Thyroid gland (tissue), 4 donors: ENCODE measurements around the gene RNU6-7. TPM values are rescaled to one million over a fixed set of nuclear protein-coding genes. Genes with fewer than 3 reads are reported as not detected.
A peak's percentile ranks its signal among the peaks of the same experiment; 100 is the strongest.

Experiments
- DNase-seq, 2 donors: peaks; one replicate each; pipeline ENCODE4 v3.0.0-alpha.2; 2019
- H3K27ac ChIP-seq, 3 donors: fragments of 200-600 bp; sonication (generic); 1 replicate in 2 of 3; 2 replicates in 1 of 3; pipeline ENCODE4 v1.5.1; 2016 to 2019; ENCODE audit warnings: mild to moderate bottlenecking in 1 of 3, moderate library complexity in 1 of 3
- H3K27me3 ChIP-seq: fragments of 200-600 bp; sonication (generic); one replicate; pipeline ENCODE4 v1.5.1; 2019
- H3K36me3 ChIP-seq, 2 donors: fragments of 200-600 bp; sonication (generic); one replicate each; pipeline ENCODE4 v1.5.1; 2016 to 2019
- H3K4me1 ChIP-seq, 2 donors: fragments of 200-600 bp; sonication (generic); one replicate each; pipeline ENCODE4 v1.5.1; 2017 to 2019
- H3K4me3 ChIP-seq, 3 donors: fragments of 200-600 bp; sonication (generic); replicated peaks in 1 of 3; 1 replicate in 2 of 3; 2 replicates in 1 of 3; pipeline ENCODE4 v1.5.1; 2016; ENCODE audit warnings: mild to moderate bottlenecking in 1 of 3
- H3K9me3 ChIP-seq: fragments of 200-600 bp; sonication (generic); one replicate; pipeline ENCODE4 v1.5.1; 2017
- CTCF ChIP-seq, 6 experiments: fragments of 200-600 bp in 3 of 6; fragments of 450-650 bp in 3 of 6; sonication (generic) in 3 of 6; IDR thresholded peaks; one replicate each; pipeline ENCODE4 v1.5.1; 2016 to 2019; ENCODE audit warnings: antibody characterized with exemption in 6 of 6, mild to moderate bottlenecking in 2 of 6, inconsistent platforms in 1 of 6, moderate library complexity in 1 of 6
- POLR2A ChIP-seq, 2 donors: fragments of 450-650 bp; IDR thresholded peaks; one replicate each; pipeline ENCODE4 v1.6.1; 2017; ENCODE audit warnings: antibody characterized with exemption in 2 of 2, mild to moderate bottlenecking in 2 of 2, moderate library complexity in 1 of 2
- WGBS, 2 donors: methylation state at CpG; one replicate each; pipeline ENCODE4 v1.1.5; 2017; 5-methylcytosine and 5-hydroxymethylcytosine counted together
- intact Hi-C: fragments of 100-400 bp; cut with DNase I; formaldehyde crosslinking; loops from one replicate; pipeline ENCODE4 v1.15.1; 2023
- total RNA-seq, 4 donors: library from RNA; depleted of rRNA; stranded (reverse); fragments of >200 nt; gene quantifications; one replicate each; pipeline ENCODE4 v1.2.3, GENCODE V29; 2016

RNU6-7 gene
- total RNA-seq, 4 donors from 2014 or later: not detected

GRCh38 chr14:32200368-32201192 is 1.3 kb upstream of the RNU6-7 start:
- TF ChIP-seq CTCF (IDR thresholded peaks at IDR 0.05) (peak in 2 of 6 experiments; percentile 28 to 38), POLR2A (IDR thresholded peaks at IDR 0.05) (no peak)
- no peak for DNase-seq
- Histone ChIP-seq H3K27me3 (no peaks in the 10 kb centered on the region), H3K9me3 (no peaks in the 10 kb centered on the region), H3K27ac (peak overlapping the region in 2 of 3 donors; percentile 90 to 92), H3K4me3 (peak overlapping the region in 2 of 3 donors; percentile 36 to 59), H3K36me3 (no peaks in the 10 kb centered on the region), H3K4me1 (peaks cover 0 to 12% of the 10 kb centered on the region in 2 donors)
- intact Hi-C loops: loop anchor here (5.0 to 10.0 kb wide), 2 partner anchors 54 to 123 kb away; partner anchors contain the start of gene ARHGAP5
- WGBS, 2 donors: 12 to 13% methylated on average over 14 of the region's 14 CpGs

- peak overlapping the region; percentile 36 to 75 (median 59) for H3K4me3 ChIP-seq
- peaks cover 0 to 12% of the 10 kb centered on the region in 2 donors for H3K4me1 ChIP-seq
- no peaks in the 10 kb centered on the region for H3K9me3 ChIP-seq
- DNase-seq: peak; percentile 97
- WGBS, 2 donors: 0 to 1% methylated on average over 12 to 27 of the region's 46 CpGs
- TF ChIP-seq POLR2A (IDR thresholded peaks at IDR 0.05): peak in 1 of 2 donors; percentile 79
- TF ChIP-seq CTCF (IDR thresholded peaks at IDR 0.05): no peak
- H3K27me3 ChIP-seq: no peaks in the 10 kb centered on the region
- peak overlapping the region; percentile 87 to 92 (median 90) for H3K27ac ChIP-seq
- no peaks in the 10 kb centered on the region for H3K36me3 ChIP-seq
- intact Hi-C loops: loop anchor here (5.0 to 10.0 kb wide), 2 partner anchors 53 to 124 kb away; partner anchors contain the start of gene ARHGAP5
Measured at GRCh38 chr14:32201193-32201815, 541 bp upstream of the RNU6-7 start.

- no peaks in the 10 kb centered on the region for H3K36me3 ChIP-seq
- 6 to 10% methylated on average over 8 of the region's 8 CpGs for WGBS, 2 donors
- H3K4me1 ChIP-seq: peaks cover 0 to 12% of the 10 kb centered on the region in 2 donors
- no peaks in the 10 kb centered on the region for H3K27me3 ChIP-seq
- H3K9me3 ChIP-seq: no peaks in the 10 kb centered on the region
- H3K27ac ChIP-seq: peak overlapping the region; percentile 87 to 92 (median 90)
- intact Hi-C loops: loop anchor here (5.0 to 10.0 kb wide), 2 partner anchors 52 to 125 kb away; partner anchors contain the start of gene ARHGAP5
- DNase-seq: no peak
- TF ChIP-seq CTCF (IDR thresholded peaks at IDR 0.05): no peak
- no peak for TF ChIP-seq POLR2A (IDR thresholded peaks at IDR 0.05)
- peak overlapping the region; percentile 36 to 75 (median 59) for H3K4me3 ChIP-seq
Measured at GRCh38 chr14:32202491-32202997, 699 bp downstream of the RNU6-7 start.

- peaks cover 0 to 12% of the 10 kb centered on the region in 2 donors for H3K4me1 ChIP-seq
- H3K27ac ChIP-seq: peak within 1 kb of the TSS; percentile 87 to 92 (median 90)
- intact Hi-C loops: loop anchor here (5.0 to 10.0 kb wide), 2 partner anchors 52 to 126 kb away; partner anchors contain the start of gene ARHGAP5
- H3K27me3 ChIP-seq: no peaks in the 10 kb centered on the region
- peak within 1 kb of the TSS; percentile 36 to 75 (median 59) for H3K4me3 ChIP-seq
- H3K36me3 ChIP-seq: no peaks in the 10 kb centered on the region
- H3K9me3 ChIP-seq: no peaks in the 10 kb centered on the region
- TF ChIP-seq CTCF (IDR thresholded peaks at IDR 0.05) (peak in 1 of 6 experiments; percentile 4), POLR2A (IDR thresholded peaks at IDR 0.05) (peak; percentile 50 to 72)
- 1% methylated on average over 42 to 43 of the region's 57 CpGs for WGBS, 2 donors
- DNase-seq: peak; percentile 93 to 94
Measured at GRCh38 chr14:32202998-32203882, 1.4 kb downstream of the RNU6-7 start, which contains the start of gene RNU6-8. Gene RNU6-8 (minus strand): TSS chr14:32203269.
